ENCODE results near the gene OTOP1.

- TF ChIP-seq EP300 (IDR thresholded peaks at IDR 0.05): no peak
- TF ChIP-seq CTCF (IDR thresholded peaks at IDR 0.05): no peak
- TF ChIP-seq POLR2A (IDR thresholded peaks at IDR 0.05): no peak
Observed at GRCh38 chr4:4254666-4255065, 27.9 kb upstream of the OTOP1 start.

All from sigmoid colon (tissue), 4 donors.